Brain microvascular endothelial cell (primary cell): ENCODE results near the gene MPDU1.

Experiments used
- DNase-seq: peaks from one replicate; pipeline ENCODE4 v3.0.0-alpha.2; 2020
- H3K27ac ChIP-seq: fragments of 250-450 bp; sonication (Bioruptor Pico); 2 replicates; pipeline ENCODE4 v1.5.1; 2020; ENCODE audit warnings: mild to moderate bottlenecking, moderate library complexity
- H3K27me3 ChIP-seq: fragments of 250-450 bp; sonication (Bioruptor Pico); replicated peaks from 2 replicates; pipeline ENCODE4 v1.5.1; 2020; ENCODE audit warnings: mild to moderate bottlenecking
- H3K36me3 ChIP-seq: fragments of 250-450 bp; sonication (Bioruptor Pico); replicated peaks from 2 replicates; pipeline ENCODE4 v1.5.1; 2020; ENCODE audit warnings: mild to moderate bottlenecking
- H3K4me3 ChIP-seq: 2 replicates; pipeline ENCODE4 v1.5.1; 2011; ENCODE audit warnings: low read depth, mild to moderate bottlenecking, control low read depth, low read length, moderate library complexity
- in situ Hi-C: cut with HindIII; loops from 2 replicates; pipeline ENCODE4 v1.10.0; 2017; ENCODE audit warnings: low sequenced_read_pairs, low pct_ligation_motif_present
- TF ChIP-seq, protein P1 (sequence below): IDR thresholded peaks from 2 replicates; pipeline ENCODE4 v1.5.1; 2011; ENCODE audit warnings: low read depth, mild to moderate bottlenecking, moderate library complexity, low read length, control low read depth, inconsistent platforms; ENCODE audit errors: missing control alignments

Gene MPDU1

DNA sequence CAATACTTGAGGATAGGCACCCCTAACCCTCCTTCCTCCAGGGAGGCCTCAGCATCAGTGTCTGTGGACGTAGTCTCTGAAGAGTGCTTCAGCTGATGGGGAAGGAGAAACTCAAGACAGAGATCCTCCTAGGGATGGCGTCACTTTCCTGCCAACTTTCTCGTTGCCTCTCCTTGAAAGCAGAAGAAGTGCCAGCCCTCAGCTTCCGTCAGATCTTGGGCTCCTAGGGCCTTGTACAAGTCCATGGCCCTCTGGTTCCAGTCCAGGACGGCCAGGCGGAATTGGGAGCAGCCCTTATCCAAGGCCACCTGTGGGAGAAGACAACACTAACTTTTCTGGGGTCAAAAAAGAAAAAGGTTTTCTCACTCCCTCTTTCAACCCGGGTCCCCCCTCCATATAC is 42.7 kb downstream of the MPDU1 start:
- in situ Hi-C loops, result no loop called here
- TF ChIP-seq, protein P1, sequence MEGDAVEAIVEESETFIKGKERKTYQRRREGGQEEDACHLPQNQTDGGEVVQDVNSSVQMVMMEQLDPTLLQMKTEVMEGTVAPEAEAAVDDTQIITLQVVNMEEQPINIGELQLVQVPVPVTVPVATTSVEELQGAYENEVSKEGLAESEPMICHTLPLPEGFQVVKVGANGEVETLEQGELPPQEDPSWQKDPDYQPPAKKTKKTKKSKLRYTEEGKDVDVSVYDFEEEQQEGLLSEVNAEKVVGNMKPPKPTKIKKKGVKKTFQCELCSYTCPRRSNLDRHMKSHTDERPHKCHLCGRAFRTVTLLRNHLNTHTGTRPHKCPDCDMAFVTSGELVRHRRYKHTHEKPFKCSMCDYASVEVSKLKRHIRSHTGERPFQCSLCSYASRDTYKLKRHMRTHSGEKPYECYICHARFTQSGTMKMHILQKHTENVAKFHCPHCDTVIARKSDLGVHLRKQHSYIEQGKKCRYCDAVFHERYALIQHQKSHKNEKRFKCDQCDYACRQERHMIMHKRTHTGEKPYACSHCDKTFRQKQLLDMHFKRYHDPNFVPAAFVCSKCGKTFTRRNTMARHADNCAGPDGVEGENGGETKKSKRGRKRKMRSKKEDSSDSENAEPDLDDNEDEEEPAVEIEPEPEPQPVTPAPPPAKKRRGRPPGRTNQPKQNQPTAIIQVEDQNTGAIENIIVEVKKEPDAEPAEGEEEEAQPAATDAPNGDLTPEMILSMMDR, result no peak
- no peaks in the 10 kb centered on the region for H3K27me3 ChIP-seq

DNA sequence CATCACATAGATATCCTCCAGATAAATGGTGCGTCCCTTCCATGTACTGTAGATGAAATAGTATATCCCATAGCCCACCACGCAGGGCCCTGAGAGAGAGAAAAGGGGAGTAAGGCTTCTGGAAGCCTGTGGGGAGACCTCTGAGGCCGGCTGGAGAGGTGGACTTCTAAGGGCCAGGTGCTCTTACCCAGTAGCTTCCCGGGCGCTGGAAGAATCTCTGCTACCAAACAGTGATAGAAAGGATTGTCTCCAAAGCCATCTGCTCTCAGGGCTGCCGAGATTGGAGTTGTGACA is 43.3 kb downstream of the MPDU1 start:
- H3K27me3 ChIP-seq, result no peaks in the 10 kb centered on the region
- TF ChIP-seq, protein P1, result no peak
- no peaks in the 10 kb centered on the region for H3K36me3 ChIP-seq
- no peak overlapping the region for H3K27ac ChIP-seq
- no peak for DNase-seq
- in situ Hi-C loops, result no loop called here
- peak overlapping the region; percentile 82 for H3K4me3 ChIP-seq

More for the DNA sequence above, 42.7 kb downstream of the MPDU1 start:
- Histone ChIP-seq H3K36me3 (no peaks in the 10 kb centered on the region), H3K4me3 (no peak overlapping the region), H3K27ac (no peak overlapping the region)
- no peak for DNase-seq

DNA sequence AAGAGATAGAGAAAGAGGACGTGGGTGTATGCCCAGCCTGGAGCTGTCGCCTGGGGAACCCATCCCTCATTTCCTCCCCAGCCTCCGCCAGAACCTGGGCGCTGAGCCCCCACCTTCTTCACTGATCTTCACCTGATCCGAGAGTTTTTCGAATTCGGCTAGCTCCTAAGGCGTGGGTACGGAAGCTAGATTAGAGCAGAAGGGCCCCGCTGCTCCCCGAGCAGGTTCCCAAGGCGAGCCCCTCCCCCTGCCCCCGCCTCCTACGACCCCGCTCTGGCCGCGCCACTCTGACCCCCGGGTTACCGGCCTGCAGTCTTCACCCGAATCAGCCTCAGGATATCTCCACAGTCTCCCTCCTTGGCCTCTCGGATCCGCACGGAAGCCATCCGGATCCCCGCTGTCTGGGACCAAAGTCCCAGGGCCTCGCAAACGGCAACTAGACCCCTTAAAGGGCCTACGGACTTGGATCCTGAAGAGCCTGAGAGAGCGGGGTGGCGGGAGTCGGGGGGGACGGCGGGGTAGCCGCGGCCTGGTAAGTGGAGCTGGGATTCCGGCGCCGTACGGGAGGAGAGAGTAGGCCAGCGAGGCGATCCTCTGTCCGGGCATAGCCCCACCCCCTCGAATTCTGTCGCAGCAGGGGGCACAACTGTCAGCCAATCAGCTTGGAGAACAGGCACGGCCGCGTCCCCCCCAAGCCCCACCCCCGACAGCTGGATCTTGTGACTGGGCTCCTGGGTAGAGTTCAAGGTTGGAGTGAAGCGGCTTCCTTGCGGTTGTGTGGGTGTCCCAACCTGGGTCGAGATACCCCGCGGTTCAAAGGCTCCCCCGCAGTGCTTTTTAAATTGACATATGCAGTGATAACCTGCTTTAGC is 43.8 kb downstream of the MPDU1 start, which contains the start of gene SAT2:
SAT2 (minus strand) TSS at position 572 of the 872 bp plus-strand sequence; CDS start at position 386, 186 bp downstream.
- Histone ChIP-seq H3K4me3 (peak within 1 kb of the TSS; percentile 82), H3K27ac (peak within 1 kb of the TSS; percentile 46), H3K27me3 (no peaks in the 10 kb centered on the region), H3K36me3 (no peaks in the 10 kb centered on the region)
- in situ Hi-C loops, result no loop called here
- DNase-seq, result peak; percentile 93
- TF ChIP-seq, protein P1, result no peak

DNA sequence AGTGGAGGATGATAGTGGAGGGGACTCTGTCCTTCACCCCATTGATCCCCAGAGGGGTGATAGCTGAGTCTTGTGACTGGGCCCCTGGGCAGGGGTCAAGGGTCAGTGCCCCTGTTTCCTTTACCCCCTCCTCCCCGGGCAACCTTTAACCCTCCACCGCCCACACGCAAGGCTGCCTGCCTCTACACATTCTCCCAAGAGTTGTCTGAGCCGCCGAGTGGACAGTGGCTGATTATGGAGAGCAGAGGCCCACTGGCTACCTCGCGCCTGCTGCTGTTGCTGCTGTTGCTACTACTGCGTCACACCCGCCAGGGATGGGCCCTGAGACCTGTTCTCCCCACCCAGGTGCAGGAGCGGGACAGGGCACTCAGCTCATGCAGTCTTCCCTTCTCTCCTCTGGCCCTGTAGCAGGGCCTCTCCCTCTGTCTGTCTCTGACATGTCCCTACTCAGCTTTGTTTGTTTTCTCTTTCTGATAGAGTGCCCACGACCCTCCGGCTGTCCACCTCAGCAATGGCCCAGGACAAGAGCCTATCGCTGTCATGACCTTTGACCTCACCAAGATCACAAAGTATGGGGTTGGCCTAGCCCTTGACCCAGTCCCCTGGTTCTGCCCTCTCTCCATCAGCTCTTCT is 46.4 kb downstream of the MPDU1 start, which contains the start of gene SHBG:
SHBG (plus strand) TSS at position 197 of the 633 bp plus-strand sequence; CDS start at position 235, 38 bp downstream.
- TF ChIP-seq, protein P1, result no peak
- H3K4me3 ChIP-seq, result no peak within 1 kb of the TSS
- in situ Hi-C loops, result no loop called here
- H3K36me3 ChIP-seq, result no peaks in the 10 kb centered on the region
- no peak for DNase-seq
- no peaks in the 10 kb centered on the region for H3K27me3 ChIP-seq
- H3K27ac ChIP-seq, result no peak within 1 kb of the TSS

DNA sequence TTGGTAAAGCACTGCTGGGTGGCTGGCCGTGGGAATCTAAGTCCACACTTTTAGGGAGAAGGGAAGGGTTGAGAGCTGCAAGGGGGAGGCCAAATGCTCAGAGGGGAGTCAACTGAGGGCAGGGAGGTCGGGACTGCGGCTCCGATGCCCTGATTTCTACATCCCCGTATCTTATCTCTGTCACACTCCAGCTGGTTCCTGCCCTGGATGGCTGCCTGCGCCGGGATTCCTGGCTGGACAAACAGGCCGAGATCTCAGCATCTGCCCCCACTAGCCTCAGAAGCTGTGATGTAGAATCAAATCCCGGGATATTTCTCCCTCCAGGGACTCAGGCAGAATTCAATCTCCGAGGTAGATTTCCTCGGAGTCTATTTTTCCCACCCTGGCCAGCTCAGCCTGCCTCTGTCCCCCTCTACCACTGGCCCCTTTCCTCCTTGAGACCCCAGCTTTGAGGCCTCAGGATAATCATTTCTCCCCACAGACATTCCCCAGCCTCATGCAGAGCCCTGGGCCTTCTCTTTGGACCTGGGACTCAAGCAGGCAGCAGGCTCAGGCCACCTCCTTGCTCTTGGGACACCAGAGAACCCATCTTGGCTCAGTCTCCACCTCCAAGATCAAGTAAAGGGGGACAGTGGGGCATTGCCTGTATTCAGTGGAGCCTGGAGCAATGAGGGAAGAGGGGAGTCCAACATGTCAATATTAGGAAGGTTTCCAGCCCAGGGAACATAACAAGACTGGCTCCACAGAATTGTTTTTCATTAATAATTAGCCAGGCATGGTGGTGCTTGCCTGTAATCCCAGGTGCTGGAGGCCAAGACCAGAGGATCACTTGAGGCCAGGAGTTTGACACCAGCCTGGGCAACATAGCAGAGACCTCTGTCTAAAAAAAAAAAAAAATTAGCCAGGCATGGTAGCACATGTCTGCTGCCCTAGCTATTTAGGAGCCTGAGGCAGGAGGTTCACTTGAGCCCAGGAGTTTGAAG is 48.0 kb downstream of the MPDU1 start:
- no peak for DNase-seq
- H3K4me3 ChIP-seq, result no peak overlapping the region
- in situ Hi-C loops, result no loop called here
- H3K27me3 ChIP-seq, result no peaks in the 10 kb centered on the region
- no peak overlapping the region for H3K27ac ChIP-seq
- no peaks in the 10 kb centered on the region for H3K36me3 ChIP-seq
- TF ChIP-seq, protein P1, result no peak
